Measurements from ENCODE around the gene KLHL26. TPM values are rescaled to one million over a fixed set of nuclear protein-coding genes. Genes with fewer than 3 reads are reported as not detected.

KLHL26 gene
- polyA plus RNA-seq, 2 of the 4 experiments (the other 2 are of a cell fraction): 1.1 to 2.0 TPM

DNA sequence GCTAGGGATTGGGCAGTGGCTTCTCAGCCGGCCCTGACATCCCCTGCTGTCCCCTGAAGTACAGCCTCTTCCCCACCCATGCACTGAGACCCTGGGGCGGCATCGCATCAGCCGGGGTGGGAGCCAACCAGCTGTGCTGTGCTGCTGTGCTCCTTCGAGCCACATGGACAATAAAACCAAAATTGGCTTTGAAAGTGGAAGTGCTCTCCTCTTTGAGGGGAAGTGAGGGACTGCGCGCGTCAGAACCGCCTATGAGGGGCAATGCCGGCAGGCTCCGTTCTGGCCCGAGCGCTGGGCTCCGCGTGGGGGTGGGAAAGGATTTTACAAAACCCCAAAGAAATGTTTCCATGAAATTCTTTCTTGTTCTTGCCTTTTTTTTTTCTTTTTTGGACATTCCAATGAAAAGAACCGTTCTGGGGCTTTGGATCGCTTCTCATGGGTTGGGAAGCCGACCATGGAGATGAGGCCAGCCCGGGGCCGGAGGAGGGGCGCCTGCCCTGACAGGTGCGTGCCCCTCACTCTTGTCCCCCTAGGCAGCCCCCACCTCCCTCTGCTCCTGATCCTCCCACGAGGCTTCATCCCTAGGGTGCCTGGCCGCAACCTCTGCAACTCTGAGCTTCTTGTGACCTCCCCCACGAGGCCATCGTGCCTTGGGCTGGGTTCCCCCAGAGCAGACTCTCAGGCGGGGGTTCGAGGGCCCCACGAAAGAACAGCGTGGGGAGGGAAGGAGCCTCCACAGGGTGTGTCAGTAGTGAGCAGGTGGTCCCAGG, 22.6 kb downstream of the KLHL26 start:
- H3K27ac ChIP-seq: peak overlapping the region; percentile 84 to 99
- H3K4me1 ChIP-seq: peaks cover 53% of the 10 kb centered on the region
- ATAC-seq: peak in 1 of 2 experiments; percentile 11; a peak in 2 of 6 replicates
- FAIRE-seq: no peak
- ChIA-PET CTCF (no interaction called here), POLR2A (no interaction called here)
- DNase-seq (ENCODE audit: low read depth in 1 of 2, low spot score in 1 of 2): no peak
- 84% methylated on average over 21 of the region's 30 CpGs for WGBS (ENCODE audit: missing lambda C conversion rate)
- TF ChIP-seq PHF8 (IDR thresholded peaks at IDR 0.05; ENCODE audit: borderline replicate concordance, low read depth): no peak
- TF ChIP-seq HOXA7 (CRISPR knock-in tag; IDR thresholded peaks at IDR 0.05): no peak
- no peak for TF ChIP-seq MYC (IDR thresholded peaks at IDR 0.05; ENCODE audit: borderline replicate concordance, low read length)
- no peak for TF ChIP-seq ESRRA (IDR thresholded peaks at IDR 0.05; ENCODE audit: borderline replicate concordance, low read length)
- TF ChIP-seq, protein P1, sequence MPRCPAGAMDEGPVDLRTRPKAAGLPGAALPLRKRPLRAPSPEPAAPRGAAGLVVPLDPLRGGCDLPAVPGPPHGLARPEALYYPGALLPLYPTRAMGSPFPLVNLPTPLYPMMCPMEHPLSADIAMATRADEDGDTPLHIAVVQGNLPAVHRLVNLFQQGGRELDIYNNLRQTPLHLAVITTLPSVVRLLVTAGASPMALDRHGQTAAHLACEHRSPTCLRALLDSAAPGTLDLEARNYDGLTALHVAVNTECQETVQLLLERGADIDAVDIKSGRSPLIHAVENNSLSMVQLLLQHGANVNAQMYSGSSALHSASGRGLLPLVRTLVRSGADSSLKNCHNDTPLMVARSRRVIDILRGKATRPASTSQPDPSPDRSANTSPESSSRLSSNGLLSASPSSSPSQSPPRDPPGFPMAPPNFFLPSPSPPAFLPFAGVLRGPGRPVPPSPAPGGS (IDR thresholded peaks at IDR 0.05): no peak
- TF ChIP-seq, protein P2, sequence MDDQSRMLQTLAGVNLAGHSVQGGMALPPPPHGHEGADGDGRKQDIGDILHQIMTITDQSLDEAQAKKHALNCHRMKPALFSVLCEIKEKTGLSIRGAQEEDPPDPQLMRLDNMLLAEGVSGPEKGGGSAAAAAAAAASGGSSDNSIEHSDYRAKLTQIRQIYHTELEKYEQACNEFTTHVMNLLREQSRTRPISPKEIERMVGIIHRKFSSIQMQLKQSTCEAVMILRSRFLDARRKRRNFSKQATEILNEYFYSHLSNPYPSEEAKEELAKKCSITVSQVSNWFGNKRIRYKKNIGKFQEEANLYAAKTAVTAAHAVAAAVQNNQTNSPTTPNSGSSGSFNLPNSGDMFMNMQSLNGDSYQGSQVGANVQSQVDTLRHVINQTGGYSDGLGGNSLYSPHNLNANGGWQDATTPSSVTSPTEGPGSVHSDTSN (IDR thresholded peaks at IDR 0.05): no peak
- no peak for TF ChIP-seq FOXS1 (CRISPR knock-in tag; IDR thresholded peaks at IDR 0.05)
- TF ChIP-seq RARB (CRISPR knock-in tag; IDR thresholded peaks at IDR 0.05): no peak
- no peak for TF ChIP-seq ZNF302 (CRISPR knock-in tag; IDR thresholded peaks at IDR 0.05)
- no peak for TF ChIP-seq CEBPB (IDR thresholded peaks at IDR 0.05)
- TF ChIP-seq ZFP36 (IDR thresholded peaks at IDR 0.05; ENCODE audit: borderline replicate concordance, partially characterized antibody): no peak
- no peaks in the 10 kb centered on the region for H3K9me3 ChIP-seq
- H3K4me2 ChIP-seq: peak overlapping the region; percentile 76
- no peak overlapping the region for H3K4me3 ChIP-seq

DNA sequence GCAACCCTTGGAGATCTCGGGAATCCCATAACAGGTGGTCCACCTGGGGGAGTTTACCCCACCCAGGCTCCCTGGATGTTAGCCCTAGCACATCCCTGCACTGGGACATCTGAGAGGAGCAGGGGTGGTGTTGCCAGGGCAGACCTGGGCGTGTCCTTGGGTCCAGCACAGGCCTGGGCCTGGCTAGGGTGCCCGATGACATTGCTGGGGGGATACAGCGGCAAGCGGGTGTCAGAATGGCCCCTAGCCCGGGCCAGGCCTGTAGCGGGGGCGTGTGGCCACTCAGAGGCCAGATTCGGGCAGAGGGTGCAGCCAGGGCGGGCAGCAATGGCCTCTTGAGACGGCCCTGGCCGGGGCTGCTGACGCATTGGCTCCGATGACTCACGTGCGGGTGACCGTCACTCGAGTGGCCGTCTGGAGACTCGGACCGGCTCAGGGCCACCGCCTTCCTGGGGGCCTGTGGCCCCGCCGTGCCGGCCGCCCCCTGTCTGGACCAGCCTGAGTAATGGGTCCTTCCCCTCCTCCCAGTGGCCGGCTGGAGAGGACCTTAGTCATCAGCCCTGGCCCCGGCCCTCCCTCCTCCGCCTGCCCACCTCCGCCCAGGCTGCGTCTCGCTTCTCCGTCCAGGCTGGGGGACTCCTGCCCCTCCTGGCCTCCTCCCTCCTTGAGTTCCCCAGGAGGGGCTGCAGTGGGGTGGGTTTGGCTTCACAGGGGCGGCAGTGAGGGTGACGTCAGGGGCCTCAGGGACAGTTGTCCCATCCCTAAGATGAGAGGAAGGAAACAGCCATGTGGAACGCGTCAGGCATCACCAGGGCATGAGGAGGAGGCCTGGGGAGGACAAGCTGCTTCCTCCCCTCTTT, 23.5 kb downstream of the KLHL26 start:
- POLR2A ChIA-PET: no interaction called here
- DNase-seq (ENCODE audit: low read depth in 1 of 2, low spot score in 1 of 2): peak; percentile 66 to 68
- WGBS (ENCODE audit: missing lambda C conversion rate): 16% methylated on average over 13 of the region's 37 CpGs
- H3K4me1 ChIP-seq: peaks cover 53% of the 10 kb centered on the region
- CTCF ChIA-PET: interaction anchor here (0.7 to 1.2 kb wide), 3 partner anchors 12 to 31 kb away, joined by 3 read pairs; no protein-coding TSS in a partner anchor
- TF ChIP-seq TP53 (CRISPR knock-in tag; IDR thresholded peaks at IDR 0.05): no peak
- 0 out of 2 replicates have a peak, but pooled peaks have one; percentile 19 for TF ChIP-seq JUNB (IDR thresholded peaks at IDR 0.05)
- TF ChIP-seq EP300 (IDR thresholded peaks at IDR 0.05): peak; percentile 28 to 51; a peak in 1 of 5 replicates
- TF ChIP-seq FOSL2 (IDR thresholded peaks at IDR 0.05): peak; percentile 39; the same call in 1 of the 2 replicates
- peak; percentile 91 for TF ChIP-seq FOSL2 (CRISPR knock-in tag; IDR thresholded peaks at IDR 0.05)
- TF ChIP-seq NPAS2 (CRISPR knock-in tag; IDR thresholded peaks at IDR 0.05; ENCODE audit: borderline replicate concordance): no peak
- TF ChIP-seq, protein P3, sequence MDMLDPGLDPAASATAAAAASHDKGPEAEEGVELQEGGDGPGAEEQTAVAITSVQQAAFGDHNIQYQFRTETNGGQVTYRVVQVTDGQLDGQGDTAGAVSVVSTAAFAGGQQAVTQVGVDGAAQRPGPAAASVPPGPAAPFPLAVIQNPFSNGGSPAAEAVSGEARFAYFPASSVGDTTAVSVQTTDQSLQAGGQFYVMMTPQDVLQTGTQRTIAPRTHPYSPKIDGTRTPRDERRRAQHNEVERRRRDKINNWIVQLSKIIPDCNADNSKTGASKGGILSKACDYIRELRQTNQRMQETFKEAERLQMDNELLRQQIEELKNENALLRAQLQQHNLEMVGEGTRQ (IDR thresholded peaks at IDR 0.05): 0 out of 2 replicates have a peak, but pooled peaks have one; percentile 29
- peak in 1 of 2 experiments; percentile 54; a peak in 1 of 5 replicates for TF ChIP-seq JUN (IDR thresholded peaks at IDR 0.05)
- TF ChIP-seq RNF2 (IDR thresholded peaks at IDR 0.05; ENCODE audit: borderline replicate concordance, low read depth): no peak
- peak overlapping the region; percentile 21; the same call in 1 of the 3 replicates for H3K4me3 ChIP-seq
- ATAC-seq: peak; percentile 79 to 82
- peak overlapping the region; percentile 84 to 99 for H3K27ac ChIP-seq
- FAIRE-seq: no peak
- no peaks in the 10 kb centered on the region for H3K9me3 ChIP-seq
- H3K4me2 ChIP-seq: peak overlapping the region; percentile 76

Data from A549 (cell line).